Nephron progenitor cell (in vitro differentiated cells): ENCODE data around the gene ASB16.

Experiments used
- DNase-seq: peaks from one replicate; pipeline ENCODE4 v3.0.0; 2021
- H3K27ac Mint-ChIP-seq: 2 replicates; pipeline ENCODE4 v1.8.0; 2021; ENCODE audit warnings: mild to moderate bottlenecking, moderate library complexity, mixed read lengths
- H3K27me3 Mint-ChIP-seq: 2 replicates; pipeline ENCODE4 v1.8.0; 2021; ENCODE audit warnings: mild to moderate bottlenecking, low read depth, mixed read lengths; ENCODE audit not compliant: poor library complexity
- H3K36me3 Mint-ChIP-seq: 2 replicates; pipeline ENCODE4 v1.8.0; 2021; ENCODE audit warnings: low read depth, mixed read lengths
- H3K4me1 Mint-ChIP-seq: 2 replicates; pipeline ENCODE4 v1.8.0; 2021; ENCODE audit warnings: mixed read lengths
- H3K4me3 Mint-ChIP-seq: 2 replicates; pipeline ENCODE4 v1.8.0; 2021; ENCODE audit warnings: mild to moderate bottlenecking, moderate library complexity, mixed read lengths
- H3K9me3 Mint-ChIP-seq: 2 replicates; pipeline ENCODE4 v1.8.0; 2021; ENCODE audit warnings: mild to moderate bottlenecking, moderate library complexity, mixed read lengths
- CTCF ChIP-seq: fragments of 200-600 bp; sonication (generic); IDR thresholded peaks from 2 replicates; pipeline ENCODE4 v1.5.0; 2021; ENCODE audit warnings: antibody characterized with exemption

Gene ASB16

GRCh38 chr17:44203731-44204440 is 33.4 kb downstream of the ASB16 start:
- Mint-ChIP-seq H3K4me3 (no peak overlapping the region), H3K4me1 (peaks cover 24% of the 10 kb centered on the region)
- peak; percentile 72 for TF ChIP-seq CTCF

GRCh38 chr17:44204441-44204882 is 34.0 kb downstream of the ASB16 start:
- H3K36me3 Mint-ChIP-seq: peaks cover 16% of the 10 kb centered on the region
- no peak overlapping the region for H3K4me3 Mint-ChIP-seq
- H3K4me1 Mint-ChIP-seq: peaks cover 24% of the 10 kb centered on the region
- TF ChIP-seq CTCF: no peak
- no peaks in the 10 kb centered on the region for H3K9me3 Mint-ChIP-seq
- DNase-seq: no peak
- H3K27ac Mint-ChIP-seq: no peak overlapping the region
- no peaks in the 10 kb centered on the region for H3K27me3 Mint-ChIP-seq

More at GRCh38 chr17:44203731-44204440, 33.4 kb downstream of the ASB16 start:
- Mint-ChIP-seq H3K9me3 (no peaks in the 10 kb centered on the region), H3K27me3 (no peaks in the 10 kb centered on the region), H3K36me3 (peaks cover 13% of the 10 kb centered on the region), H3K27ac (no peak overlapping the region)
- peak; percentile 62 for DNase-seq

GRCh38 chr17:44205962-44206824 is 35.7 kb downstream of the ASB16 start:
- Mint-ChIP-seq H3K27ac (peak overlapping the region; percentile 93), H3K27me3 (peaks cover 3% of the 10 kb centered on the region), H3K36me3 (peaks cover 25% of the 10 kb centered on the region), H3K4me1 (peaks cover 25% of the 10 kb centered on the region), H3K4me3 (no peak overlapping the region), H3K9me3 (no peaks in the 10 kb centered on the region)
- DNase-seq: no peak
- TF ChIP-seq CTCF: no peak

- TF ChIP-seq CTCF: no peak
- Mint-ChIP-seq H3K9me3 (no peaks in the 10 kb centered on the region), H3K27ac (no peak overlapping the region), H3K4me1 (peaks cover 27% of the 10 kb centered on the region), H3K4me3 (no peak overlapping the region), H3K36me3 (peaks cover 25% of the 10 kb centered on the region), H3K27me3 (peaks cover 3% of the 10 kb centered on the region)
- no peak for DNase-seq
Measured at GRCh38 chr17:44206825-44207155, 36.3 kb downstream of the ASB16 start.

- no peak for TF ChIP-seq CTCF
- H3K27ac Mint-ChIP-seq: peak overlapping the region; percentile 57
- peaks cover 3% of the 10 kb centered on the region for H3K27me3 Mint-ChIP-seq
- peaks cover 25% of the 10 kb centered on the region for H3K36me3 Mint-ChIP-seq
- H3K4me1 Mint-ChIP-seq: peaks cover 32% of the 10 kb centered on the region
- DNase-seq: no peak
- H3K4me3 Mint-ChIP-seq: no peak overlapping the region
- H3K9me3 Mint-ChIP-seq: no peaks in the 10 kb centered on the region
Measured at GRCh38 chr17:44207319-44207718, 36.8 kb downstream of the ASB16 start.
